Testis (tissue), 2 donors: ENCODE results near the gene ADGRG3.
"Not testable (repeated sequence)": the region's sequence is repeated elsewhere in the genome, so short reads cannot be mapped to it uniquely, and the experiment has no call there.

Source experiments
- POLR2A ChIP-seq: fragments of 450-650 bp; IDR thresholded peaks from one replicate; pipeline ENCODE4 v1.6.1; 2017; ENCODE audit warnings: antibody characterized with exemption, mild to moderate bottlenecking, moderate library complexity
- TF ChIP-seq, protein P1 (sequence below), 3 experiments: fragments of 450-650 bp in 2 of 3; fragments of 200-600 bp in 1 of 3; sonication (generic) in 1 of 3; IDR thresholded peaks; one replicate each; pipeline ENCODE4 v1.5.1; 2016 to 2019; ENCODE audit warnings: antibody characterized with exemption in 3 of 3, mild to moderate bottlenecking in 2 of 3, moderate library complexity in 1 of 3

DNA sequence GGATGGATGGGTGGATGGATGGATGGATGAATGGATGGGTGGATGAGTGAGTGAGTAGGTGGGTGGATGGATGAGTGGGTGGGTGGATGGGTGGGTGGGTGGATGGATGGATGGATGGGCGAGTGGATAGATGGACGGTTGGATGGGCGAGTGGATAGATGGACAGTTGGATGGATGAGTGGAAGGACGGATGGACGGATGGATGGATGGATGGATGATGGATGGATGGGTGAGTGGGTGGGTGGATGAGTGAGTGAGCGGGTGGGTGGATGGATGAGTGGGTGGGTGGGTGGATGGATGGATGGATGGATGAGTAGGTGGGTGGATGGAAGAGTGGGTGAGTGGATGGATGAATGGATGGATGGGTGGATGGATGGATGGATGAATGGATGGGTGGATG, 61.7 kb downstream of the ADGRG3 start:
- TF ChIP-seq POLR2A = not testable (repeated sequence)
- TF ChIP-seq, protein P1, sequence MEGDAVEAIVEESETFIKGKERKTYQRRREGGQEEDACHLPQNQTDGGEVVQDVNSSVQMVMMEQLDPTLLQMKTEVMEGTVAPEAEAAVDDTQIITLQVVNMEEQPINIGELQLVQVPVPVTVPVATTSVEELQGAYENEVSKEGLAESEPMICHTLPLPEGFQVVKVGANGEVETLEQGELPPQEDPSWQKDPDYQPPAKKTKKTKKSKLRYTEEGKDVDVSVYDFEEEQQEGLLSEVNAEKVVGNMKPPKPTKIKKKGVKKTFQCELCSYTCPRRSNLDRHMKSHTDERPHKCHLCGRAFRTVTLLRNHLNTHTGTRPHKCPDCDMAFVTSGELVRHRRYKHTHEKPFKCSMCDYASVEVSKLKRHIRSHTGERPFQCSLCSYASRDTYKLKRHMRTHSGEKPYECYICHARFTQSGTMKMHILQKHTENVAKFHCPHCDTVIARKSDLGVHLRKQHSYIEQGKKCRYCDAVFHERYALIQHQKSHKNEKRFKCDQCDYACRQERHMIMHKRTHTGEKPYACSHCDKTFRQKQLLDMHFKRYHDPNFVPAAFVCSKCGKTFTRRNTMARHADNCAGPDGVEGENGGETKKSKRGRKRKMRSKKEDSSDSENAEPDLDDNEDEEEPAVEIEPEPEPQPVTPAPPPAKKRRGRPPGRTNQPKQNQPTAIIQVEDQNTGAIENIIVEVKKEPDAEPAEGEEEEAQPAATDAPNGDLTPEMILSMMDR (IDR thresholded peaks at IDR 0.05) = not testable (repeated sequence)
